GM10266 (cell line): ENCODE results near the gene PIPOX.
"Not testable (repeated sequence)": the region's sequence is repeated elsewhere in the genome, so short reads cannot be mapped to it uniquely, and the experiment has no call there.

Experiments
- DNase-seq: peaks from one replicate; pipeline ENCODE4 v3.0.0; 2012; ENCODE audit errors: extremely low spot score
- TF ChIP-seq, protein P1 (sequence below): IDR thresholded peaks from 2 replicates; pipeline ENCODE4 v1.5.1; 2012; ENCODE audit warnings: mild to moderate bottlenecking, low read depth; ENCODE audit not compliant: control insufficient read depth, insufficient read depth; ENCODE audit errors: missing control alignments

PIPOX gene

GRCh38 chr17:29086628-29087332, 43.8 kb downstream of the PIPOX start:
- TF ChIP-seq, protein P1, sequence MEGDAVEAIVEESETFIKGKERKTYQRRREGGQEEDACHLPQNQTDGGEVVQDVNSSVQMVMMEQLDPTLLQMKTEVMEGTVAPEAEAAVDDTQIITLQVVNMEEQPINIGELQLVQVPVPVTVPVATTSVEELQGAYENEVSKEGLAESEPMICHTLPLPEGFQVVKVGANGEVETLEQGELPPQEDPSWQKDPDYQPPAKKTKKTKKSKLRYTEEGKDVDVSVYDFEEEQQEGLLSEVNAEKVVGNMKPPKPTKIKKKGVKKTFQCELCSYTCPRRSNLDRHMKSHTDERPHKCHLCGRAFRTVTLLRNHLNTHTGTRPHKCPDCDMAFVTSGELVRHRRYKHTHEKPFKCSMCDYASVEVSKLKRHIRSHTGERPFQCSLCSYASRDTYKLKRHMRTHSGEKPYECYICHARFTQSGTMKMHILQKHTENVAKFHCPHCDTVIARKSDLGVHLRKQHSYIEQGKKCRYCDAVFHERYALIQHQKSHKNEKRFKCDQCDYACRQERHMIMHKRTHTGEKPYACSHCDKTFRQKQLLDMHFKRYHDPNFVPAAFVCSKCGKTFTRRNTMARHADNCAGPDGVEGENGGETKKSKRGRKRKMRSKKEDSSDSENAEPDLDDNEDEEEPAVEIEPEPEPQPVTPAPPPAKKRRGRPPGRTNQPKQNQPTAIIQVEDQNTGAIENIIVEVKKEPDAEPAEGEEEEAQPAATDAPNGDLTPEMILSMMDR = no peak
- DNase-seq = no peak

GRCh38 chr17:29088782-29089181, 45.8 kb downstream of the PIPOX start:
- not testable (repeated sequence) for DNase-seq

DNA sequence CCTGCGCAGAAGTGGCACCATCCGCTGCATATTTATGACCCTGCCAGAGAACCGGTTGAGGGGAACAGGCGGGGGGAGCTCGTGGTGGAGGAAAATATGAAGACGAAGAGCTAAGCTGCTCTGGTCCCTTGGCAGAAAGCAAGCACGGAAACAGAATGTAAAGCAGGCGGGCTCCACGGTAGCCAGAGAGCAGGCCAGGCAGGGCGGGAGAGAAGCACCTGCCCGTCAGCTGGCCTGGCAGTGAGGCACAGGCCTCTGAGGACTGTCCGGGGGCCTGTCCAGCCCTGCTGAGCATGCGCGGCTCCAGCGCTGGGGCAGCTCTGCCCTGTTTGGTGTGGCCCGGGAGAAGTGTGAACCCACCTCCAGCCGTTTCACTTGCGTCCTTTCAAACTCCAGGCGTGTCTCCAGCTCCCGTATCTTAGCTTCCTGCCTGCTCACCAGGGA, 46.7 kb downstream of the PIPOX start:
- DNase-seq = no peak
- TF ChIP-seq, protein P1 = no peak

- DNase-seq = no peak
Observed at GRCh38 chr17:29090108-29090507, 47.2 kb downstream of the PIPOX start.

DNA sequence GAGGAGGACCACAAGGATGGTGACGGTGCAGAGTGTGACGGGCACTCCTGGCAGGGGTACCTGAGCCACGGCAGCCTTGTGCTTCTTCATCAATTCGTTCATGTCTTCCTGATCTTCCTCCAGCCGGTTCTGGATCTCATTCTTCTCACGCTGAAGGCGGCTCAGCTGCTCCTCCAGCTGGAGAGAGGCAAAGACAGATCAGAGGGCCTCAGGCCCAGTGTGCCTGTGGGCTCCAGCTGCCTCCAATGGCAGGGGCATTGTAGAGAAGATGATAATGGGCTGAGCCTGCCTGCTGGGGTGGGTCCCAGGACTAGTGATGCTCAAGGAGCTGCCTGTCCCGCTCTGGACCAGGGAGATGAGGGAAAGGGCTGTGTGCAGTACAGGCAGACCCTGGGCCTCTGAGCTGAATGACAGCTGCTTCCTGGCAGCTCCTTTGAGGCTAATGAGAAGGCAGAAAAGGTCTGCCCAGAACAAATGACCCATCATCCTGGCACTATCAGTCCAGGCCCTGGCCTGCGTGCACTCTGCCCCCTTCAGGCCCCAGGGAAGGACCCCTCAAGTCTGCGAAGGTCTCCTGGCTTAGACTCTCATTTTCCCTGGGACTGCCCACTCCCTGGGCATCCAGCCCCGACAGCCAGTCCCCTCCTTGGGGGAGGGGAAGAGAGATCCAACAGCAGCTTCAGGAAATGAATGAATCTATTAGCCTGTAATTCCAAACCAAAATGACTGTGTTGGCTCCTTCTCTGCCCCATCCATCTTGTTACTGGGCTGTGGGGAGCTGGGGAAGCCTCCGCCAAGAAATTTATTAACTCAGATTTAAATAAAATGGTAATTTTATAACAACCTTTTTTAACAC, 48.0 kb downstream of the PIPOX start:
- TF ChIP-seq, protein P1 = no peak
- no peak for DNase-seq

More at GRCh38 chr17:29090108-29090507, 47.2 kb downstream of the PIPOX start:
- TF ChIP-seq, protein P1 = no peak

DNA sequence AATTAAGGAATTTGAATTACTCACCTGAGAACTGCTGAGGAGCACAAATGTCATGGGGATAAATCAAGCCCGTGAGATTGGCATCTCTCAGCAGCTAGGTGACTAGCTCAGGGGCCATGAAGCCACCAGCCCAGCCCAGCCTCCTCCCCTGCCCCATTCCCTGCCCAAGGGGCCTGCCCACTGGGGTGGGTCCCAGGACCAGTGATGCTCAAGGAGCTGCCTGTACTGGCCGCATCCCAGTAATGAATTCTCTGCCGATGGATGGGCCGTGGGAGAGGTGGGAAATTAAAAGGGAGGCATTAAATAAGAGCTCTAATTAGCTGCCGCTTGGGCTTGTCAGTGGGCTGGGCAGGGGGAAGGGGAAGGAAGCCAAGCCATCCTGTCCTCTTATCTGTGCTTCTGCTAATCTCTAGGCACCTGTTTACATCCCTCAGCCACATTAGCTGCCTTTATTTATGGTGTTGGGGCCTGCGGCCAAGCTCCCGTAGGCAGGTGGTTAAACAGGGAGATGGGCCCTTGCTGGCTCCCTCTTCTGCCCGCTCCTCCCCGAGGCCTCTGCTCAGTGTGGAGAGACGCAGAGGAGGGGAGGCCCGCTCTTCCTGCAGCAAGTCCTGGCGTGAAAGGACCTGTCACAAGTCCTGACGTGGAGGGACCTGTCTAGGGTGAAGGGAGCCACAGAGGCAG, 48.8 kb downstream of the PIPOX start:
- DNase-seq = no peak
- TF ChIP-seq, protein P1 = no peak

DNA sequence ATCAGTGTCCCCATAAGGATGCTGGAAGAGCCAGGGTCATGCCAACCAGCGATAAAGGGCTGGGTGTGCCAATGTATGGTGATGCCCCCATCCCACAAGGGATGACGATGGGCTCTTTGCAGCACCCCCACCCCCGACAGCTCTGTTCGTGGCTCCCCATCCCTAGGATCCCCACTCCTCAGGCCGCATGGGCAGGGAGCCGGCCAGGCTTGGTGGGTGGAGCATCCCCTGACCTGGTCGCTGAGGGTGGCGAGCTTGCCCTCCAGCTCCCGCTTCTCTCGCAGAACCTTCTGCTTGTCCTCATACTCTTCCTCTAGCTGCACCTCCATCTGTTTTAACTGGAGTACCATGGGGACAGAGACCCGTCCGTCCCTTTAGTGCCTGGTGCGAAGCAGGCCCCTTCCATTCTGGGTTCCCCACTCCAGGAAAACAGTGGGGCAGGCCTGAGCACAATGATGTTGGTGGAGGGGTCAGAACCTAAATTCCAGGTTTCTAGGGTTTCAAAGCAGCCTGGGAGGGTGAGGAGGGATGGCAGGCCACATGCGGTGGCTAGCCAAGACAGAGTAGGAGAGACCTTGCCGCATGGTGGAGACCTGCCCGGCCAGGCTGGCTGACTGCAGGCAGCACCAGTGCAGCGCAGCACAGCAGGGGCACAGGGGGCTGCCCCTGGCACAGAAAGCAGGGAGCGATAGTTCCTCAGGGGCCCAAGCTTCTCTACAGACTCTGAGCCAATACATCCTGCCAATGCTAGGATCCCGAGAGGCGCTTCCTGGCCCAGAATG, 50.3 kb downstream of the PIPOX start:
- no peak for DNase-seq
- TF ChIP-seq, protein P1 = no peak
